Activated CD8-positive, alpha-beta memory T cell treated with anti-CD3 and anti-CD28 coated beads, Interleukin-2, amount 10 ng/mL, durations not matched to agents 7 days and 5 days (primary cell): Measurements from ENCODE around the gene ZSCAN31. TPM values are rescaled to one million over a fixed set of nuclear protein-coding genes. Genes with fewer than 3 reads are reported as not detected.

Experiments
- ATAC-seq: fragments of 150-1000 bp; cut with Tn5 transposase; one replicate; pipeline ENCODE4 v1.10.0; 2021; ENCODE audit warnings: moderate library complexity
- CTCF ChIA-PET: fragments of 350-600 bp; sonication (Branson Sonifier 250); formaldehyde crosslinking; loops from one replicate; lab custom pipeline; 2021; ENCODE audit warnings: antibody characterized with exemption; lab: Charles Lee
- DNase-seq: peaks from one replicate; pipeline ENCODE4 v3.0.0-alpha.2; 2020
- H3K27ac Mint-ChIP-seq: one replicate; pipeline ENCODE4 v1.8.0; 2021; ENCODE audit warnings: mild to moderate bottlenecking, mixed read lengths
- H3K27me3 Mint-ChIP-seq: one replicate; pipeline ENCODE4 v1.8.0; 2021; ENCODE audit warnings: mixed read lengths
- H3K36me3 Mint-ChIP-seq: one replicate; pipeline ENCODE4 v1.8.0; 2021; ENCODE audit warnings: mild to moderate bottlenecking, mixed read lengths
- H3K4me1 Mint-ChIP-seq: one replicate; pipeline ENCODE4 v1.8.0; 2021; ENCODE audit warnings: mixed read lengths
- H3K4me3 Mint-ChIP-seq: one replicate; pipeline ENCODE4 v1.8.0; 2021; ENCODE audit warnings: mild to moderate bottlenecking, moderate library complexity, mixed read lengths
- H3K9me3 Mint-ChIP-seq: one replicate; pipeline ENCODE4 v1.8.0; 2022; ENCODE audit warnings: low read depth, mixed read lengths
- total RNA-seq, 2 experiments: library from RNA; stranded (reverse); gene quantifications; one replicate each; pipeline ENCODE4 v1.2.3, GENCODE V29; 2021

ZSCAN31 gene
- total RNA-seq, 2 experiments from 2014 or later, result 1.0 to 1.7 TPM

- DNase-seq (peak; percentile 95), ATAC-seq (peak; percentile 100)
- H3K4me1 Mint-ChIP-seq, result peaks cover 24% of the 10 kb centered on the region
- H3K27ac Mint-ChIP-seq, result peak within 1 kb of the TSS; percentile 96
- CTCF ChIA-PET, result interaction anchor here (1.0 to 1.7 kb wide), 3 partner anchors 14 to 214 kb away, joined by 3 to 4 read pairs (median 3); partner anchors contain the start of gene ZSCAN31
- H3K27me3 Mint-ChIP-seq, result peaks cover 23% of the 10 kb centered on the region
- peaks cover 6% of the 10 kb centered on the region for H3K36me3 Mint-ChIP-seq
- H3K9me3 Mint-ChIP-seq, result no peaks in the 10 kb centered on the region
- peak within 1 kb of the TSS; percentile 95 for H3K4me3 Mint-ChIP-seq
Observed at GRCh38 chr6:28349892-28350737, 14.2 kb upstream of the ZSCAN31 start, which contains the start of gene ZKSCAN3. ZKSCAN3 (plus strand) TSS chr6:28349947; CDS start chr6:28359587, 9,640 bp downstream.

- ATAC-seq (no peak), DNase-seq (no peak)
- CTCF ChIA-PET, result interaction anchor here (1.0 to 1.7 kb wide), 2 partner anchors 13 to 213 kb away, joined by 3 to 4 read pairs; partner anchors contain the start of gene ZSCAN31
- H3K27me3 Mint-ChIP-seq, result peaks cover 27% of the 10 kb centered on the region
- H3K27ac Mint-ChIP-seq, result peak overlapping the region; percentile 96
- H3K4me3 Mint-ChIP-seq, result peak overlapping the region; percentile 95
- no peaks in the 10 kb centered on the region for H3K9me3 Mint-ChIP-seq
- peaks cover 24% of the 10 kb centered on the region for H3K4me1 Mint-ChIP-seq
- peaks cover 6% of the 10 kb centered on the region for H3K36me3 Mint-ChIP-seq
Observed at GRCh38 chr6:28349344-28349891, 13.5 kb upstream of the ZSCAN31 start.

- peaks cover 24% of the 10 kb centered on the region for H3K4me1 Mint-ChIP-seq
- ATAC-seq (no peak), DNase-seq (no peak)
- no peak overlapping the region for H3K27ac Mint-ChIP-seq
- no peak overlapping the region for H3K4me3 Mint-ChIP-seq
- peaks cover 35% of the 10 kb centered on the region for H3K27me3 Mint-ChIP-seq
- CTCF ChIA-PET, result interaction anchor here (2.3 kb wide), 1 partner anchor 9 kb away, joined by 7 read pairs; no protein-coding TSS in a partner anchor
- H3K36me3 Mint-ChIP-seq, result peaks cover 3% of the 10 kb centered on the region
- no peaks in the 10 kb centered on the region for H3K9me3 Mint-ChIP-seq
Observed at GRCh38 chr6:28347119-28347518, 11.2 kb upstream of the ZSCAN31 start.

GRCh38 chr6:28345201-28345600, 9.3 kb upstream of the ZSCAN31 start:
- peaks cover 8% of the 10 kb centered on the region for H3K9me3 Mint-ChIP-seq
- peaks cover 8% of the 10 kb centered on the region for H3K4me1 Mint-ChIP-seq
- H3K4me3 Mint-ChIP-seq, result no peak overlapping the region
- H3K27me3 Mint-ChIP-seq, result peaks cover 35% of the 10 kb centered on the region
- H3K36me3 Mint-ChIP-seq, result peaks cover 3% of the 10 kb centered on the region
- no peak for DNase-seq
- no peak overlapping the region for H3K27ac Mint-ChIP-seq
- no peak for ATAC-seq
- CTCF ChIA-PET, result interaction anchor here (0.7 to 1.9 kb wide), 2 partner anchors 11 to 30 kb away, joined by 3 to 7 read pairs; no protein-coding TSS in a partner anchor

GRCh38 chr6:28343898-28344677, 8.1 kb upstream of the ZSCAN31 start:
- Mint-ChIP-seq H3K4me1 (no peaks in the 10 kb centered on the region), H3K27ac (no peak overlapping the region), H3K9me3 (peaks cover 13% of the 10 kb centered on the region), H3K27me3 (peaks cover 35% of the 10 kb centered on the region), H3K36me3 (peaks cover 9% of the 10 kb centered on the region), H3K4me3 (no peak overlapping the region)
- CTCF ChIA-PET, result interaction anchor here (0.7 to 1.9 kb wide), 2 partner anchors 12 to 29 kb away, joined by 3 to 7 read pairs; no protein-coding TSS in a partner anchor
- no peak for DNase-seq
- no peak for ATAC-seq

GRCh38 chr6:28340310-28341095, 4.6 kb upstream of the ZSCAN31 start:
- Mint-ChIP-seq H3K27me3 (peaks cover 15% of the 10 kb centered on the region), H3K36me3 (peaks cover 9% of the 10 kb centered on the region), H3K27ac (no peak overlapping the region), H3K9me3 (peaks cover 13% of the 10 kb centered on the region), H3K4me3 (no peak overlapping the region), H3K4me1 (no peaks in the 10 kb centered on the region)
- ATAC-seq (no peak), DNase-seq (no peak)
- CTCF ChIA-PET, result interaction anchor here (2.2 kb wide), 1 partner anchor 15 kb away, joined by 7 read pairs; no protein-coding TSS in a partner anchor

- CTCF ChIA-PET, result interaction anchor here (0.9 to 3.8 kb wide), 4 partner anchors 10 to 196 kb away, joined by 3 to 18 read pairs (median 5); partner anchors contain the start of genes ZKSCAN3 and ZKSCAN8
- Mint-ChIP-seq H3K27me3 (no peaks in the 10 kb centered on the region), H3K4me3 (no peak overlapping the region), H3K27ac (no peak overlapping the region), H3K36me3 (peaks cover 9% of the 10 kb centered on the region), H3K9me3 (peaks cover 13% of the 10 kb centered on the region), H3K4me1 (peaks cover 3% of the 10 kb centered on the region)
- DNase-seq, result no peak
- no peak for ATAC-seq
Observed at GRCh38 chr6:28337121-28337520, 1.2 kb upstream of the ZSCAN31 start.

- CTCF ChIA-PET, result interaction anchor here (0.9 to 3.8 kb wide), 4 partner anchors 13 to 232 kb away, joined by 3 to 18 read pairs (median 3); partner anchors contain the start of genes ZKSCAN3 and ZKSCAN8
- Mint-ChIP-seq H3K4me1 (peaks cover 3% of the 10 kb centered on the region), H3K9me3 (peaks cover 13% of the 10 kb centered on the region), H3K27me3 (no peaks in the 10 kb centered on the region), H3K27ac (no peak overlapping the region), H3K4me3 (no peak overlapping the region), H3K36me3 (peaks cover 10% of the 10 kb centered on the region)
- DNase-seq (no peak), ATAC-seq (no peak)
Observed at GRCh38 chr6:28336284-28337120, 554 bp upstream of the ZSCAN31 start.

- no peak overlapping the region for H3K4me3 Mint-ChIP-seq
- peak overlapping the region; percentile 26 for H3K27ac Mint-ChIP-seq
- CTCF ChIA-PET, result interaction anchor here (1.1 to 3.8 kb wide), 3 partner anchors 16 to 230 kb away, joined by 3 to 18 read pairs (median 3); no protein-coding TSS in a partner anchor
- H3K4me1 Mint-ChIP-seq, result peaks cover 3% of the 10 kb centered on the region
- H3K9me3 Mint-ChIP-seq, result peaks cover 4% of the 10 kb centered on the region
- ATAC-seq (no peak), DNase-seq (no peak)
- H3K27me3 Mint-ChIP-seq, result no peaks in the 10 kb centered on the region
- H3K36me3 Mint-ChIP-seq, result peaks cover 6% of the 10 kb centered on the region
Observed at GRCh38 chr6:28335040-28335563, 846 bp downstream of the ZSCAN31 start.

GRCh38 chr6:28334286-28335039, 1.5 kb downstream of the ZSCAN31 start:
- H3K36me3 Mint-ChIP-seq, result peaks cover 1% of the 10 kb centered on the region
- H3K4me1 Mint-ChIP-seq, result peaks cover 3% of the 10 kb centered on the region
- DNase-seq (no peak), ATAC-seq (no peak)
- no peak overlapping the region for H3K27ac Mint-ChIP-seq
- H3K4me3 Mint-ChIP-seq, result no peak overlapping the region
- CTCF ChIA-PET, result interaction anchor here (1.3 to 3.8 kb wide), 2 partner anchors 16 to 21 kb away, joined by 3 to 18 read pairs; no protein-coding TSS in a partner anchor
- H3K9me3 Mint-ChIP-seq, result no peaks in the 10 kb centered on the region
- no peaks in the 10 kb centered on the region for H3K27me3 Mint-ChIP-seq
